K562 treated with DMSO at 1 percent for 12 hours (cell line): ENCODE results near the gene BRF1. TPM values are rescaled to one million over a fixed set of nuclear protein-coding genes. Genes with fewer than 3 reads are reported as not detected.

Experiments
- total RNA-seq: library from RNA; unstranded; fragments of 300-600 nt; gene quantifications from 2 replicates; pipeline ENCODE4 v1.2.3, GENCODE V29; 2022; ENCODE audit not compliant: insufficient read depth

Gene BRF1, protein sequence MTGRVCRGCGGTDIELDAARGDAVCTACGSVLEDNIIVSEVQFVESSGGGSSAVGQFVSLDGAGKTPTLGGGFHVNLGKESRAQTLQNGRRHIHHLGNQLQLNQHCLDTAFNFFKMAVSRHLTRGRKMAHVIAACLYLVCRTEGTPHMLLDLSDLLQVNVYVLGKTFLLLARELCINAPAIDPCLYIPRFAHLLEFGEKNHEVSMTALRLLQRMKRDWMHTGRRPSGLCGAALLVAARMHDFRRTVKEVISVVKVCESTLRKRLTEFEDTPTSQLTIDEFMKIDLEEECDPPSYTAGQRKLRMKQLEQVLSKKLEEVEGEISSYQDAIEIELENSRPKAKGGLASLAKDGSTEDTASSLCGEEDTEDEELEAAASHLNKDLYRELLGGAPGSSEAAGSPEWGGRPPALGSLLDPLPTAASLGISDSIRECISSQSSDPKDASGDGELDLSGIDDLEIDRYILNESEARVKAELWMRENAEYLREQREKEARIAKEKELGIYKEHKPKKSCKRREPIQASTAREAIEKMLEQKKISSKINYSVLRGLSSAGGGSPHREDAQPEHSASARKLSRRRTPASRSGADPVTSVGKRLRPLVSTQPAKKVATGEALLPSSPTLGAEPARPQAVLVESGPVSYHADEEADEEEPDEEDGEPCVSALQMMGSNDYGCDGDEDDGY
- 19.1 and 24.2 TPM in 2 replicates for total RNA-seq

DNA sequence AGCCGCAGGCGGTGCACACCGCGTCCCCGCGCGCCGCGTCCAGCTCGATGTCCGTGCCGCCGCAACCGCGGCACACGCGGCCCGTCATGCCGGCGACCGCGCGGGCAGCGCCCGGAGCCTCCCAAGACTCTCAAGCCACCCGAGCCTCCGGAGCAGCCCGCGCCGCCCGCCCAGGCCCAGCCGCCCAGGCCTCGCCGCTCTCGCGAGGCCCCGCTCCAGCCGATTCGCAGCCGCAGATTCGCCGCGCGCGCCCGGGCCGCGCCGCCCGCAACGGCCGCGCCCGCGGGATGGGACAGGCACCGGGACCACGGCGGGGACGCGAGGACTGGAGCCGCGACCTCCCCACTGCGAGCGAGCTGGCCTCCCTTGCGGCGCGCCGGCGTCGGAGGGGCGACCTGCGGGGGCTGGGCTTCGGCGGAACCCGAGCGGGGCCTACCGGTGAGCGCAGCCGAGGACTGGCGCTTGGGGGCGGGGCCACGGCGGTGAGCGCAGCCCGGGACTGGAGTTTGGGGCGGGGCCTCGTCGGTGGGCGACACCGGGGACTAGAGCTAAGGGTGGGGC is at the start of gene BRF1:
BRF1 (minus strand) TSS at position 460 of the 561 bp plus-strand sequence; CDS start at position 88, 372 bp downstream.

DNA sequence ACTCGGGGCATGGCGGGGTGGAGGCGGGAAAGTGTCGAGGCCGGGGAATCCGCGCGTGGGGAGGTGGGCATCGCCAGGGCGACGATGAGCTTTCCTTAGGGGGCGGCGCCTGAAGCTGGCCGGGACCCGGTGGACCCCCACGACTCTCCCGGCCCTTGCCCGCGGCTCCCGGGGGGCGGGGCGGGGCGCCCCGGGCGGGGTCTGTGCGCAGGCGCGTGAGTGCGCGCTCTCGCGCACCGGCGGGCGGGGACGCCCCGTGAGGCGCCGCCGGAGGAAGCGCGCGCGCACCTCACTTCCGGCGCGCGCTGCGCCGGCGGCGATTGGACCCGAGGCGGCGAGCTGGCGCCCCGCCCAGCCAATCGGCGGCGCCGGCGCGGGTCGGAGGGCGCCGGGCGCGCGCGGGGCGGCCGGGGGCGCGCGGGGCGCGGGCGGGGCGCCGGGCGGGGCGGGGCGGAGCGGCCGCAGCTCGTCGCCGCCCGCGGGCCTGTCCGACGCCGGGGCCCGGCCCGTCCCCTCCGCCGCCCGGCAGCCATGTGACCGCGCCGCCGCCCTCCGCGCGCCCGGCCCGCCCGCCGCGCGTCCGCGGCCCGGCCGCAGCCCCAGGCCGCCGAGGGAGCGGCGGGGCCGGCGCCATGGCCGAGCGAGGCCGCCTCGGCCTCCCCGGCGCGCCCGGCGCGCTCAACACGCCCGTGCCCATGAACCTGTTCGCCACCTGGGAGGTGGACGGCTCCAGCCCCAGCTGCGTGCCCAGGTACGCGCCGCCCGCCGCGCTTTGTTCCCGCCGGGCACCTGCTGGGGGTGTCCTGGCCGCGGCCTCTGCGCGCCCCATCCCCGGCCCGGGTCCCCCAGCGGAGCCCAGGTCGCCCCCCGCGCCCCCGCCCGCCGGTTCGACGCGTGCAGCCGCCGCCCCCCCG is 13.7 kb upstream of the BRF1 start, which contains the start of gene PACS2:
PACS2 (plus strand) TSS at position 462 of the 914 bp plus-strand sequence; CDS start at position 633, 171 bp downstream.

DNA sequence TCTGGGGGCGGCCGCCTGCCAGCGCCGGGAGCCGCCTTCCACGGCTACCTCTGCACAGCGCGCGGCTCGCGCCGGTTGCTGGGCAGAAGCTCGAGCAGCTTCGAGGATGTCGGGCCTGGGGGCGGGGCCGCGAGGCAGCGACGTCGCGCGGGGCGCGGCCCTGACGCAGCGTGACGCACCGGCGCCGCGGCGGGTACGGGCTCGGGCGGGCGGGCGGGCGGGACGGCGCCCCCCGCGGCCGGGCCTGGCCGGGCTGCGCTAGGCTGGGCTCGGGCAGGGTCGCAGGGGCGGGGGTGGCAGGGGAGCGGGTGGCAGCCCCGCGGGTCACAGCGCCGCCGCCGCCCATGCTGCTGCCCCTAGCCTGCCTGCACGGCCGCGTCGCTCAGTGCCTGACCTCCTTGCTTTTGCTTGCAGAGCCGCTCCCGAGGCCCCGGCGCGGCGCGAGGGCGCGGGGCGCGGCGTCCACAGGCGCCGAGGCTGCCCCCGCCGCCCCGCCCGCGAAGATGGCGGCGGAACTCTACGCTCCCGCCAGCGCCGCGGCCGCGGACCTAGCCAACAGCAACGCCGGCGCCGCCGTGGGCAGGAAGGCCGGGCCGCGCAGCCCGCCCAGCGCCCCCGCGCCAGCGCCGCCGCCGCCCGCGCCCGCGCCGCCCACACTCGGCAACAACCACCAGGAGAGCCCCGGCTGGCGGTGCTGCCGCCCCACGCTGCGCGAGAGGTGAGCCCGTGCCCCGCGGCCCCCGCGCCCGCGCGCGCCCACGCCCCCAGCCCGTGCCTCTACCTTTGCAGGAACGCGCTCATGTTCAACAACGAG is 52.2 kb downstream of the BRF1 start, which contains the start of gene BTBD6:
BTBD6 (plus strand) TSS at position 166 of the 814 bp plus-strand sequence; CDS start at position 345, 179 bp downstream.

DNA sequence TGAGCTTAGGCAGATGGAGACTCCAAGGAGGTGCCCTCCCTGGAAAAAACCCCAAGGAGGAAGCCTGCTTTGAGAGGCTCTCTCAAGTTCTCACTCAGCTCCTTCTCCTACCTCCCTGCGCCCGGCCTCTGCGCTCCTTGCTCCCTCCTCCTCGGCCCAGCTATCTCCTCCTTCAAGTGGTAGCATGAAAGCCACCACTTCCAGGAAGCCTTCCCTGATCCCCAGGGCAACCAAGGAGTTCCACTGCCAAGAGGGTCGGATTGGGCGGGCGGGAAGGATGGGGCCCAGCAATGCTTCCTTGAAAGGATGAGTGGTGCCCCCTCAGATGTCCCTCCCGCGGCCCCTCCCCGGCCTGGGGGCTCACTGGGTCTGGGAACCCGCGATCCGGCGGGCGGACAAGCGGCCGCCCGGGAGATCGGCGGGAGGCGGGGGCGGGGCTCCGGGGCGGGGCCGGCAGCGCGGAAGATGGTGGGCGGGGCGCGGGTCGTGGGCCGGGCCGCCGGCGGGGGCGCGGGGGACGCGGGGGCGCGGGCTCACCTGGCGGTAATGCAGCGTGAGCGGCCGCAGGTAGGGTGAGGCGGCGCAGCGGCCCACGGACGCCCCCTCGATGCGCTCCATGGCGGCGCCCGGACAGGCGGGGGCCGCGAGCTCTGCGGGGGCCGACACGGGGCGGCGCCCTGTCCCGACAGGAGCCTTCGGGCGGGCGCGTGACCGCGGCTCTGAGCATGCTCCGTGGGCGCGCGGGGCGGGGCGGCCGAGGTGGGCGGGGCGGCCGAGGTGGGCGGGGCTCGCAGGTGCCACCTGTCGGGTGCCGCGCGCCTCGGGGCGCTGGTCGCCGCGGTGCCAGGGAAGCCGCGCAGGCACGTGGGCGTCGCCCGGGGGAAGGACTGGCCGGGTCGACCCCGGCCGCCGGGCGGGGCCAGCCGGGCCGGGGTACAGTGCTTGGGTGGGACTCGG is 119.9 kb downstream of the BRF1 start, which contains the start of gene NUDT14:
NUDT14 (minus strand) TSS at position 721 of the 957 bp plus-strand sequence; CDS start at position 618, 103 bp downstream.

DNA sequence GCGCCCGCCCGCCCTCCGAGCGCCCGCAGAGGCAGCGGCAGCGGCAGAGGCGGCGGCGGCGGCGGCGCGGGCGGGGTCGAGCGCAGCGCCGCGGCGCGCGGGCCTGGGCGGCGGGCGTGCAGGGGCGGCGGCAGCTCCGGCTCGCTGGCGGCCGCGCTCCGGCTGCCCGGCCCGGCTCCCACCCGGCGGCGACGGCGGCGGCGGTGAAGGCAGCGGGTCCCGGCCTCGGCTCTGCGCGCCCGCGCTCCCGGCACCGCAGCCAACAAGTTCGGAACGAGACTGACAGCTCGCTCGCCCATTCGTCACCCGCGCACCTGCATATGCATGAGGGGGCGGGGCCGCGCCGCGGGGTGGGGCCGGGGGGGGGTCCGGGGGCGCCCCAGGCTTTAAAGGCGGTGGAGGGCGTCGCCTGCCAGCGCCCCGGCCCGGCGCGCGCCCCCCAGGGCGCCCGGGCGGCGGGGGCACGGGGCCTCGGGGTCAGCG is 132.3 kb downstream of the BRF1 start, which contains the start of gene JAG2:
JAG2 (minus strand) TSS at position 281 of the 483 bp plus-strand sequence. CDS start 356 bp downstream, outside the sequence.

Other genes starting within 250 kb of the BRF1 start
- gene GPR132, start 235.6 kb downstream of the BRF1 start, total RNA-seq: 2.0 and 4.0 TPM in 2 replicates
- gene JAG2, start 132.2 kb downstream of the BRF1 start, total RNA-seq: 8.2 and 12.5 TPM in 2 replicates
- 30.6 and 34.5 TPM in 2 replicates for gene NUDT14, start 119.7 kb downstream of the BRF1 start, total RNA-seq
- gene BTBD6, start 52.5 kb downstream of the BRF1 start, total RNA-seq: not detected in 2 replicates
- gene PACS2, start 13.7 kb upstream of the BRF1 start, total RNA-seq: 17.6 and 27.3 TPM in 2 replicates
- not detected in 2 replicates for gene TEX22, start 97.5 kb upstream of the BRF1 start, total RNA-seq
- gene MTA1, start 118.8 kb upstream of the BRF1 start, total RNA-seq: 42.7 and 65.7 TPM in 2 replicates
- gene CRIP2, start 173.8 kb upstream of the BRF1 start, total RNA-seq: 2.8 and 3.1 TPM in 2 replicates
- gene CRIP1, start 185.9 kb upstream of the BRF1 start, total RNA-seq: not detected in 2 replicates
- gene TEDC1, start 190.2 kb upstream of the BRF1 start, total RNA-seq: 25.6 and 29.7 TPM in 2 replicates
- gene TMEM121, start 225.6 kb upstream of the BRF1 start, total RNA-seq: 0.59 TPM in 1 of 2 replicates, not detected in the other